Effector CD4-positive, alpha-beta T cell (primary cell): ENCODE results near the gene CCDC159.
"Not testable (repeated sequence)": the region's sequence is repeated elsewhere in the genome, so short reads cannot be mapped to it uniquely, and the experiment has no call there.

Source experiments
- DNase-seq: peaks from one replicate; pipeline ENCODE4 v3.0.0-alpha.2; 2020

The CCDC159 gene

DNA sequence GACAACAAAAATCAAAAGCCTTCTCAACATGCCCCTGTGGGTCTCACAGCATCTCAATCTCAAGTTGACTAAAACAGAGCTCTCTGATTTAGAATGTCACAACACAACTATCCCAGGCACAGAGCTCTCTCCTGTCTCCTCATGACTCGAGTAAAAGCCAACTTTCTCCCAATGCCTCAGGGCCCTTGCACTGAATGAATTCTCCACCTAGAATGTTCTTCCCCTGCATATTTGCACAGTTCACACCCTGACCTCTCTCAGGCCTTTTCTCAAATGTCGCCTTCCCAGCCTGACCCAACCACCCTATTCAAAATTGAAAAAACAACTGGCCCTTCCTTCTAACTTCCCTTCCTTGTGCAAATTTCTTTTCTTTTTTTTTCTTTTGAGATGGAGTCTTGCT lies 24.4 kb downstream of the CCDC159 start:
- DNase-seq: no peak

- no peak for DNase-seq
These were observed 27.0 kb downstream of the CCDC159 start for GRCh38 chr19:11373166-11373884.

GRCh38 chr19:11373885-11374432 lies 27.6 kb downstream of the CCDC159 start:
- DNase-seq: no peak

DNA sequence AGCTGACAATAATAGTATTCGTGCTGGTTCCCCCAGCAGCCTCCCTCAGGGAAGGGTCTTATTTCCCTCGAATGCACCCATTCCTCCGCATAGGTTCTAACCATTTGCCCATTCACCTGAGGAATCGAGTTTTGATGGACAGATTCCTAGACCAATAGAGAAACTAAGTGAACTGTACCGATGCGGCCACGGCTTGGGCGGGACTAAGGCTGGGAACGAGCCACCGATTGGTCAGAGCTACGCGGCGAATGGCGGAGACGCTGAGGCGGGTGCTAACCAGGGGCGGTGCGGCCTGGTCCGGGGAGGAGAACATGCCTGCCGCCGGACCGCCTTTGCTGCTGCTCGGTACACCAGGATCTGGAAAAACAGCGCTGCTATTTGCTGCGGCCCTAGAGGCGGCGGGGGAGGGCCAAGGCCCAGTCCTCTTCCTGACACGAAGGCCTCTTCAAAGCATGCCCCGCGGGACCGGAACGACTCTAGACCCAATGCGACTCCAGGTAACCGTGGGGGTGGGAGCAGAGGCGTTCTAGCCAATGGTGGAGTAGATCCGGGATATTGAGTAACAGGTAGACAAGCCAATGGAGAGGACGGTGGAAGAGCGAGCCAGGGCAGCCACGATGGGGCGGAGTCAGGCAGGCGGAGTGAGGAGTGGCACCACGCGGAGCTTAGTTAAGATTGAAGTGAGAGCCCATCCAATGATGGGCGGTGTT lies 28.3 kb downstream of the CCDC159 start, which contains the start of gene SWSAP1:
TSS of gene SWSAP1 (plus strand) at position 234 of the 710 bp plus-strand sequence. CDS start at position 249, 15 bp downstream.
- DNase-seq: peak; percentile 92

DNA sequence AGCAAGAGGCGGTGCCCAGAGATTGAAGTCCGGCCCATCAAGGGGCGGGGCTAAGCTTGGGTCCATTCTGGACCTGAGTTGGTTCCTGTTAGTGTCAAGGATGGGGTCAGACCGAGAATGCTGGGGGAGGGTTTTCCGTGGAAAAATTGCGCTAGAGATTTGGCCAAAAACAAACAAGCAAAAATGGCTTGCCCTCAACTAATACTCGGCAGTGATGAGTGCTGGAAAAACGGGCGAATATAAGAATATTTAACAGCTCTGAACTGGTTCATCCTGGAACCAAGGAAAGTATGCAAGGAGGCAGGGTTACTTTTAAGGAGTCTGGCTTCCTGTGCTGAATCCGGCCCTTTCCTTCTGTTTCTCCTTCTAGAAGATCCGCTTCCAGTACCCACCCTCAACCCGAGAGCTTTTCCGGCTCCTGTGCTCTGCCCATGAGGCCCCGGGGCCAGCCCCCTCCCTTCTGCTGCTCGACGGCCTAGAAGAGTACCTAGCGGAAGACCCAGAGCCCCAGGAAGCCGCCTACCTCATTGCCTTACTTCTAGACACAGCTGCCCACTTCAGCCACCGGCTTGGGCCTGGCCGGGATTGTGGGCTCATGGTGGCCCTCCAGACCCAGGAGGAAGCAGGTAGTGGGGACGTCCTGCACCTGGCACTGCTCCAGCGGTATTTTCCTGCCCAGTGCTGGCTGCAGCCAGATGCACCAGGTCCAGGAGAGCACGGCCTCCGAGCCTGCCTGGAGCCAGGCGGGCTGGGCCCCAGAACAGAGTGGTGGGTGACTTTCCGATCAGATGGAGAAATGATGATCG lies 29.0 kb downstream of the CCDC159 start:
- DNase-seq: peak; percentile 65

- no peak for DNase-seq
These were observed 30.9 kb downstream of the CCDC159 start for GRCh38 chr19:11377237-11377636.

DNA sequence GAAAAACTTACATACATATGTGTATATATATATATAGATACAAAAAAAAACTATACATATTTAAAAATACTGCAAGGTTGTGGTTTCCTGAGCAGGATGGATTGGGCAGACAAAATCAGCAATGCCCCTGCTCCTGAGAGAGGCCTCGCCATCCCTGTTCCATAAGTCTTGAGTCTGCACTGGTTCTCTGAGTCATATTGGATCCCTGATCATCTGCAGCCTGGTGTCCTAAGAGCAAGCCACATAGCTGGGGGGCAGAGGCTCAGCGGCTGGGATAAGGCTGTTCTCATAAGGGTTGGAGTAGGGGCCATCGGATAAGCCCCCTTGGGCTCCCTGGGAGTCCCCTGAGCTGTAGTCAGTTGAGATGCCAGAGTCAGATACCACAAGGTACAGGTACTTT lies 31.4 kb downstream of the CCDC159 start:
- no peak for DNase-seq

- DNase-seq: no peak
These were observed 32.2 kb downstream of the CCDC159 start for GRCh38 chr19:11378319-11379189.

DNA sequence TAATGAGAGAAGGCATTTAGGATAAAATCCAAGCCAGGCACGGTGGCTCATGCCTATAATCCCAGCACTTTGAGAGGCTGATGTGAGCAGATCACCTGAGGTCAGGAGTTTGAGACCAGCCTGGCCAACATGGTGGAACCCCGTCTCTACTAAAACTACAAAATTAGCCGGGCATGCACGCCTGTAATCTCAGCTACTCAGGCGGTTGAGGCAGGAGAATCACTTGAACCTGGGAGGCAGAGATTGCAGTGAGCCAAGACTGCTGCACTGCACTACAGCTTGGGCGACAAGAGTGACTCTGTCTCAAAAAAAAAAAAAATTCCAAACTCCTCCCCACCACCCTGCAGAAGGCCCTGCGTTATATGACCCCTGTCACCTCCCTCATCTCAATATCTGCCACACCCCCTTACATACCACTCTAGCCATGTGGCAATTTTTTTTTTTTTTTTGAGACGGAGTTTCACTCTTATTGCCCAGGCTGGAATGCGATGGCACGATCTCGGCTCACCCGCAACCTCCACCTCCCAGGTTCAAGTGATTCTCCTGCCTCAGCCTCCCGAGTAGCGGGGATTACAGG lies 33.0 kb downstream of the CCDC159 start:
- not testable (repeated sequence) for DNase-seq

DNA sequence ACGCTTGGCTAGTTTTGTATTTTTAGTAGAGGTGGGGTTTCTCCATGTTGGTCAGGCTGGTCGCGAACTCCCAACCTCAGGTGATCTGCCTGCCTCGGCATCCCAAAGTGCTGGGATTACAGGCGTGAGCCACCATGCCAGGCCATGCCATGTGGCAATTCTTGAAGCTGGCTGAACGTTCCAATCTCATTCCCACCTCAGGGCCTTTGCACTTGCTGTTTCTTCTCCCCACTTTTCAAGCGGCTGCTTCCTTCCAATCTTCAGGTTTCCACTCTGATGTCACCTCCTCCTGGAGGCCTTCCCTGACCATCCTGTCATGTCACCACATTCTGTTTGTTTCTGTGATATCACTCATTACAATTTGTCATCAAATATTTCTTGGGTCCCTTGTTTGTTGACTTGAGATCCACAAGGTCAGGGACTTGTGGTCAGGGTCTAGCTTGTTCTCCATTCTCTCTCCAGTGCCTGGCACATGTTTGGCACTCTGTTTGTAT lies 33.6 kb downstream of the CCDC159 start:
- DNase-seq: no peak

- peak; percentile 95 for DNase-seq
These were observed 34.6 kb downstream of the CCDC159 start for GRCh38 chr19:11380653-11381537.

DNA sequence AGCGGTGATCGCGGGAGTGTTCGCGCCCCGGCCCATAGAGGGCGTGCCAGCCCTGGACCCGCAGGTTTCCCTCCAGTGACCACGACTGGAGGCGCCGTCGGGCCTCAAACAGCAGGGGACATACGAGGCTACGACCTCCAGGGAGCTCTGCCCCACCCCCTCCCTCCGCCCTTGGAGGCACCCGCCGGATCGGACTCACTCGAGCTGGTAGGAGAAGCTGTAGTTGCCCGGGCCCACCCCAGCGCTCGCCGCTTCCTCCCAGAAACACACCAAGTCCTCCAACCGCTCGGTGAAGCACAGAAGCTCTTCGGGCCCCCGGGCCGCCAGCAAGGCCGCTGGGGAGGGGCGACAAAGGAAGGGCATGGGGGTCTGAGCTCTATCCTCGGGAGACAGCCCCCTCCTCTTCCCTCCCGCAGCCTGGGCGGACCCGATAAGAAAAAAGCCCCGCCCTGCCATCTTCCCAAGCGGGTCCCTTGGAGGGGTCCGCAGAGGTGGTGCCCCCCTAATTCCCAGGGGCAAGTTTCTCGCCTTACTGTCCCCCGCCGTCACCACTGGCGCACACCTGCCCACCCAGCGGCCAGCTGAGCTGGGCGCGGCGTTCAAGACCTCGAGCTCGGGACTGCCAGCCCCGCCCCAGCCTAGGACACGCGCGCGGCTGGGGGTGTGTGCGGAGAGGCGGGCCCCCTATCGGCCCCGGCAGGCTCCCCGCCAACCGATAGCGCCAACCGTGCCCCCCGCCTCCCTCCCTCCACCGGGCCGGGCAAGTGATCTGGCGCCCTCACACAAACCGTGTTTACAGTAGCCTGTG lies 36.8 kb downstream of the CCDC159 start:
- no peak for DNase-seq

GRCh38 chr19:11383706-11384048 lies 37.4 kb downstream of the CCDC159 start:
- no peak for DNase-seq

GRCh38 chr19:11384778-11385129 lies 38.4 kb downstream of the CCDC159 start:
- DNase-seq: no peak

DNA sequence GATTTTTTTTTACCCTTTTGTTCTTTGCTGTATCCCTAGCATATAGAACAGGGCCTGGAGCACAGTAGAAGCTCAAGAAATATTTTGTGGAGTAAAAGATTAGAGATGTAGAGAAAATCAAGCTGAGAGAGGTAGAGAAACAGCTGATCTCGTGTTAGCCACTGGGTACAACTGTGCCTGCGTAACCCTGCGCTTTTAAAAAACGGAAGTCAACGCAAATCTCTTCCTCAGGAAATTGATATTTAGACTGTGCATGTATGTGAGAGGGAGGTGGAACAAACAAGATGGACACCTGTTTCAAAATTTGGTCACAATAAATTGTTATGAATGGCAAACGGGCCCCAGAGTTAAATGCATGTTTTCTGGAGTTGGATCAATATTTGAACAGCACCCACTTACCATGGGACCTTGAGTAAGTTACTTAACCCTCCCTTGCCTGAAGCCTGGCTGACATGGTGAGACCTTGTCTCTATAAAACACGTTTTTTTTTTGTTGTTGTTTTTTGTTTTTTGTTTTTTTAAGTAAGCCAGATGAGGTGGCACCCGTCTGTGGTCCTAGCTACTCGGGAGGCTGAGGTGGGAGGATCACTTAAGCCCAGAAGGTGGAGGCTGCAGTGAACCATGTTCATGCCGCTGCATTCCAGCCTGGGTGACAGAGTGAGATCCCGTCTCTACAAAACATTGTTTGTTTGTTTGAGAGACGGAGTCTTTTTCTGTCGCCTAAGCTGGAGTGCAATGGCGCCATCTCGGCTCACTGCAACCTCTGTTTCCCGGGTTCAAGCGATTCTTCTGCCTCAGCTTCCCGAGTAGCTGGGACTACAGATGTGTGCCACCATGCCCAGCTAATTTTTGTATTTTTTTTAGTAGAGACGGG lies 41.1 kb downstream of the CCDC159 start:
- no peak for DNase-seq

GRCh38 chr19:11390359-11390758 lies 44.0 kb downstream of the CCDC159 start:
- DNase-seq: no peak

DNA sequence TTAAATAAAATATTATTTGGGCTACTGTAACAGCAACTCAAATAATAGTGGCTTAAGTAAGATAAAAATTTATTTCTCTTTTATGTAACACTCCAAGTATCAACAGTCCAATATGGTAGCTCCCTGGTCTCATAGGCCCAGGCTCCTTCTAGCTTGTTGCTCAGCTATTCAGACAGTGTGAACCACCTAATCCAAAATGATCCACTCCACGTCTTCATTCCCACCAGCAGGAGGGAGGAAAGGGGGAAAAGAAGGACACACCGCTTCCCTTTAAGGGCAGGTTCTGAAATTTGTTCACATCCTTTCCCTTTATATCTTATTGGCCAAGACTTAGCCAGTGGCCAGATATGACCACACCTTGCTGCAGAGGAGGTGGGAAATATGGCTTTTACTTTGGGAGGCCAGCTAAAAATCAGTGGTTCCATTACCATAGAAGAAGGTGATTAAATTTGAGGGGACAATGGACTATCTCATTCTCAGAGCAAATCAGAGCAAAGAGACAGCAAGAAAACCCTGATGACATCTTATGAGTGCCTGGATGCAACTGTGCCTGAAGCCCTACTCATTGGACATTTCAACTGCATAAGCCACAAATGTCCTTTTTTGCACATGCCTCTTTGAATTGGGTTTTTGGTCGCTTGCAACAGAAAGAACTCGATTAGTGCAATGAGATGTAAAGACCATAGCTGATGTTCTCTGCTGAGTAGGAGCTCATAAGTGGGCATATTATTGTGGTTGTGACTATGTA lies 44.8 kb downstream of the CCDC159 start:
- DNase-seq: no peak

DNA sequence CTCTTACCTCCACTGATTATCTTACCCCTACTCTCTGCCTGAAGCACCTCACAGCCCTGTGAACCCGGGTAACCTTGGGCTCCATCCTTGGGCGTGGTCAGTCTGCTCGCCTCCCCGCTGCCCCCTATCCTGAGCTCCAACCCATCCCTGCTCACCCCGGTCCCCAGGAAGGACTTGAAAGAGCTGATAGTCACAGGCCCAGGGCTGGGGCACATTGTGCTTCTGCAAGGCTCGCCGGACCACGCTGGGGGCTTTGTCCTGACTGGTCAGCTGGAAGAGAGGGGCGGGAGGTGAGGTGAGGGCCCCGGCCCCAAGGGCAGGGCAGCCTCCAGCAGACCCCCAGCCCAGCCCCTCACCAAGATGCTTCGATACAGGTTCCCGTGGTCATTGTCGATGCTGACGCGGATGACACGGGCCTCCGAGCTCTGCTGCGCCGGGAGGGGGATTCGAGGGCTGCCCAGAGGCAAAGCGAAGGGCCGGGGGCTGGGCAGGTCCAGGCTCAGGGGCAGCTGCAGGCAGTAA lies 50.8 kb downstream of the CCDC159 start:
- no peak for DNase-seq
